Lung microvascular endothelial cell (primary cell): ENCODE data around the gene CLDND1. TPM values are rescaled to one million over a fixed set of nuclear protein-coding genes. Genes with fewer than 3 reads are reported as not detected.
"Not testable (repeated sequence)": the region's sequence is repeated elsewhere in the genome, so short reads cannot be mapped to it uniquely, and the experiment has no call there.

ENCODE experiments used
- DNase-seq, 2 donors: peaks; one replicate each; pipeline versions ENCODE4 v3.0.0 to v3.0.0-alpha.2; 2010; ENCODE audit warnings: low read depth in 2 of 2
- total RNA-seq: library from RNA; depleted of rRNA; stranded (reverse); fragments of >200 nt; gene quantifications from 2 replicates; pipeline ENCODE4 v1.2.1, GENCODE V29; 2014

CLDND1 gene
- total RNA-seq: 76.7 and 141 TPM in 2 replicates

DNA sequence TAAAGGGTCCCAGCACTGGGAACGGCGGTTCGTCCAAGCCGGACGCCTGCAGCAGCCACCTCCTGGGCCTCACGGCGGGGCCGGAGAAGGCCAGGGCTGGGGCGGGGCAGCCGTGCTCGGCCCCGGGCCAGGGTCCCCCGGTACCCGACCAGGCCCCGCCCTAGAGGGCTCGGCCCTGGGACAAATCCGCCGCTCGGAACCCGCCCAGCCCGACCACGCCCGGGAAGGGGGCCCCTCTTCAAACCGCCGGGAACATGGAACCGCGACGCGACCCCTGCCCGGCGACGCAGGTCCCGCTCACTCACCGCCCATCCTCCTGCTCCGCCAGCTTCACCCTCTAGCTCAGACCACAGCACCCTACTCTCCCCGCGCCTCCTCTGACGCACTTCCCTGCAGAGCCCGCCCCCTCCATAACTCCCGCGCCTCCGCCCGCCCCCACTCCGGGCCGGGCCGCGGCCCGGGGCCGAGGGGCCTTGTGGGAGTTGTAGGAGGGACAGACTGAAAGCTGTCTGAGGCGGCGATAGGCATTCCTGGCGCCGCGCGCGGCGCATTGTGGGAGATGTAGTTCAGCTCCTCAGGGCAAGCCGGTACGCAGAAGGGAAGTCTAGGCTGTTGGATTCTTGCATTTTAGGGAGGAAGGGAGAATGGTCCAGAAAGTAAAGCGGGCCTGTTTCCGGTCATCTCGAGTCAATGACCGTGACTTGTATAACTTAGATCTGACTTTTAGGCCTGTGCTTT, at the start of gene CLDND1:
CLDND1 (minus strand) TSS at position 359 of the 738 bp plus-strand sequence. CDS start 1,478 bp downstream, outside the sequence.
- peak; percentile 96 for DNase-seq

DNA sequence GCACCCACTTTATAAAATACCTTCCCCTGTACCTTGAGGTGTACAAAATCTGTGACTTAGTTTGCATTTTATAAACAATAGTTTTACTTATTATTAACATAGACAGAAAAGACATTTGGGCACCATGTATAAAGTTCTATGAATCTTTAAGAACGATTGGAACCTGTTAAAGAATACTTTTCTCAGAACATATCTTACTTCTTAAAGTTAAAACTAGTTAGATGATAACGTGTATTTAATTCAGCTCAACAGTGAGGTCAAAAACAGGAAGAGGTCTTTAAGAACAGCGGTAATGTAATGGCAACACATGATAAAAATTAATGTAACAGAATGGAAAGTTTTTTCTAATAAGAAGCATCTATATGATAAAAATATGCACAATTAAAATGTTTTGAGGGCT, 45.7 kb upstream of the CLDND1 start:
- no peak for DNase-seq

DNA sequence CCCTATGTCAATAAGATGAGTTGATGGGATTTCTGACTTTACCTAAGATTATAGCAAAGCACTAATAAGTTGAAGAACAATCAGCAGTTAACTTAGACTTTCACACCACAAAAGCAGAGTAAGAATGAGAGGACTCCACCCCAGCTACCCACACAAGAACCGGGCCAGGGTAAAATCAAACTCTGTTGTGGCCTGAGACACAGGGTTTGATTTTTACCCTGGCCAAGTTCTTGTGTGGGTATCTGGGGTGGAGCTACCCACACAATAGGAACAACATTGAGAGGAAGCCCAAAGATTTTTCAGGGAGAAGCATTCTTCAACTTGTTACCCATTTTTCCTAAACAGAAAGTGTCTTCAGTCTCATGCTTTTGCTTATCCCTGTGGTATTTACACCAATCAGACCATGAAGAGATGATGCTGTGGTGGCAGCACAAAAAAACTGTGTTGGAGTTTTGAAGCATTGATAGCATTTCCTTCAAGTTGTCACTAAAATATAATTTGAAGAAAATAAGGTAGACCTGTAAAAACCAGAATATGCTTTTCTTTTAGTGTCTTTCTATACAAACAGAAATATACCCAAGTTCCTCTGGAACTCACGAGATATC, 45.1 kb upstream of the CLDND1 start:
- DNase-seq: no peak

DNA sequence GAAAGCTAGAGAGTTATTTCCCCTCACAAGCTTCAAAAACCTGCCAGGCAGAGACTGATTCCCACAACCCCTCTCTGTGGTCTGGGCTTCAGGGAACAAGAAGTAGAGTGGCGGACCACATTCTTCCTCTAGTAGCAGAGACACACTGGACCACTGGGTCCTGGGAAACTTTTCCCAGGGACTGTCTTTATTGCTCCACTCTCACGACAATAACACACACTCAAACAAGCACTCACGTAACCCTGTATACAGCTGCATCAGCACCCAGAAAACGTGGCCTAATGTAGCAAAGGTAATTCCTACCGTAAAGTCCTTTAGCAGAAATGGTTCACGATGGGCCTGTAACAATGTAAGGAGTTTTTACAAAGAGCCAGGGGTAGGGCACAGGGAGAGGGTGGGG, 43.1 kb upstream of the CLDND1 start:
- DNase-seq: no peak

DNA sequence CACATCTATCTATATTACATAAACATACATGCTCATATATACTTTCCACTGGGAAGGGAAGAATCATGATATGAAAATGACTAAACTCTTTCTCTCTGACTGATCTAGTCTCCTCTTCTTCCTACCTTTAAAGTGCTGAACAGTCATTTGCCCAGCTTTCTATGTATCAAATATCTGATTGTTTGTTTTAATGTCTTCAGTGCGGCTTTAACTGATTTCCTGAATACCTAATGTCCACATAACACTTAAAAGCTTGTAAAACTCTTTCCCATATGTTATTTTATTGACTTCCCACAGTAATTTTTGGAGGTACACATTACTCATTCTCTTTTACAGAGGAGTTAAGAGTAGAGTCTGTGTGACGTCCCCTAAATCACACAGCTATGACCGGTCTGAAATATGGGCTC, 42.5 kb upstream of the CLDND1 start:
- no peak for DNase-seq

DNA sequence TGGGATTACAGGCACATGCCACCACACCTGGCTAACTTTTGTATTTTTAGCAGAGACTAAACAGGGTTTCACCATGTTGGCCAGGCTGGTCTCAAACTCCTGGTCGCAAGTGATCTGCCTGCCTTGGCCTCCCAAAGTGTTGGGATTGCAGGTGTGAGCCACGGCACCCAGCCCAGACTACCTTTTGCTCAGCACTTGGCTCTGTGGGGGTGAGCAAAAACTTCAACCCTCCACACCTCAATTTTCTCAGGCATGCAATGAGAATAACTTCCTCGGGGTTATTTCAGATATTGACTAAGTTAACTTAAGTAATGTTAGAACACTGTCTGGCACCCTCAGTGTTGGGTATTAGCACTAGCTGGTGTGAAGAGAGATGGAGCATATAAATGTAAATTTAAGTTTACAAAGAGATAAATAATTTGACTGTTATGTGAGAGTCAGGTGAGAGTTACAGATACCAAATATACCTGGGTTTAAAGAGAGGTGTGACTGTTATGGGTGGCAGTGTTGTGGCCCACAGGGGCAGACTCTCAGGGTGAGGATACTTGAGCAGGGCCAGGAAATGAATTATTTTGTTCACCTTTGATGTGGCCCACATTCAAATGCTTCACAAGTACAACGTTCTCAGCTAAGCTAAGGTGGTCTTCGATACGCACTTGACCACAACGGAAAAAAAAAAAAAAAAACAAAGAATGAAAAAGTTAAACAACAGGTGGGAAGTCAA, 41.7 kb upstream of the CLDND1 start:
- no peak for DNase-seq

DNA sequence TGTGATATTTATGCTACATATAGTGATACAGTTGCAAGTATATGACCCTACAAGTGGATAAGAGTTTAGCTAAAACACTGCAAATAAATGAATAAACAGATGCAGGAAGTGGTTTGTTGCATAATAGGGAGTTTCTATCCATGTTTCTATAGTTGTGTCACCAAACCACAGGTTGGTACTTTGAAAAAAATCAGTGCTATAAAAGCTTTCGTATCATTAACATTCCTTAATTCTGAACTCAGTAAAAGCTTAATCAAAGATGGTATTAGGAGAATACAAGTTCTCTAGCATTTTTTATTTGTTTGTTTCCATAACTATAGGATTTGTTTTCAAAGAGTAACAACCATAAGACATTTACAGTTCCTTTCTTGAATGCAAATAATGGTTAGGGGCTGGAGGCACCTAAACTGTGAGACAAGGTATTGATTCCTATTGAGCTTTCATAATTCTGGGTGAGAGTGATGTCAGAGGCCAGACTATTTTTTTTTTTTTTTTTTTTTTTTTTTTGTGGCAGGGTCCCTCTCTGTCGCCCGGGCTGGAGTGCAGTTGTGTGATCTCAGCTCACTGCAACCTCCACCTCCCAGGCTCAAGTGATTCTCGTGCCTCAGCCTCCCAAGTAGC, 41.1 kb upstream of the CLDND1 start:
- DNase-seq: peak in 1 of 2 donors; percentile 7

DNA sequence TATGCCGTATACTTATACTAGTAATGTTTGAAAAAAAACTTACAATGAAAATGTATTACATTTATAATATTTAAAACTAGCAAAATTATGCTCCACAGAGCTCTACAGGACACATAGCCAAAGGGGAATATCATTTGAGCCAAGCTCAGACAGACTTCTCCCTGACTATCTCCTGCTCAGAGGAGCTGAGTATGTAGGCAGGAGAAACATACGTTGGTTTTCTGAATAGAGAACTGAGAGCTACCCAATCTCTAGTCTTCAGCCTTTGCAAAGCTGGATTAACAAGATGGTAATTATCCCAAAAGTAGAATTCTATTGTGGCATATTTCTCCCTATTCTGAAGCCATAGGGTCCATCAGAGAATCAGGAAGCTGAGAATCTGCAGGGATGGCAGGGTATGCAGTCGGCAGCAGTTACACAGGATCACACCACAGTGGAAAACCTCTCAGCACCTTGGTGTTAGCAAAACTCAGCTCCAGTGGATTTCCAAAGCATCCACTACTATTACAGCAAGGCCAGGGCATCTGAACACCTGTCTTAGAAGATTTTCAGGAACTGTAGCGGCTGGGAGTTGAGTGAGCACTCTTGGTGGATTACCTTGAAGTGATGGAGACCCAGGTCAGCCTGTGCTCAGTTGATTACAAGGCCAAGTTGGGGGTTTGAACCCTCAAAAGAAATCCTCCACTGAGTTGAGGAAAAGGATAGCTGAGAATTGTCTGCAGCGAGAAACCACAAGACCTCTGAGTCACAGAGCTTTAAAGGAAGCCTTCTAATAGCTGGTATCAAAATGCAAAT, 39.2 kb upstream of the CLDND1 start:
- DNase-seq: peak in 1 of 2 donors; percentile 8

DNA sequence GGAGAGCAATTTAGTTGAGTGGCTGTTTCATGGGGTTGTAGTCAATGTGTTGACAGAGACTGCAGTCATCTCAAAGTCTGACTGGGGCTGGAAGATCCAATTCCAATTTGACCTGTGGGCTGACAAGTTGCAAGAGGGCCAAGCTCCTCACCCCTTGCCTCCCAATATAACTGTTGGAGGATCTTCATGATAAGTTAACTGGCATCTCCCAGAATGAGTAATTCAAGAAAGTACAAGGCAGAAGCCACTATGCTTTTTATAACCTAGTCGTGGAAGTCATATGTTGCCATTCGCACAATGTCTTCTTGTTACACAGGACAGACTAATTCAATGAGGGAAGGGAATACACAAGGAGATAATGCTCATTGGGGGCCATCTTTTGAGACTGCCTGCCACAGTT, 38.2 kb upstream of the CLDND1 start:
- no peak for DNase-seq

DNA sequence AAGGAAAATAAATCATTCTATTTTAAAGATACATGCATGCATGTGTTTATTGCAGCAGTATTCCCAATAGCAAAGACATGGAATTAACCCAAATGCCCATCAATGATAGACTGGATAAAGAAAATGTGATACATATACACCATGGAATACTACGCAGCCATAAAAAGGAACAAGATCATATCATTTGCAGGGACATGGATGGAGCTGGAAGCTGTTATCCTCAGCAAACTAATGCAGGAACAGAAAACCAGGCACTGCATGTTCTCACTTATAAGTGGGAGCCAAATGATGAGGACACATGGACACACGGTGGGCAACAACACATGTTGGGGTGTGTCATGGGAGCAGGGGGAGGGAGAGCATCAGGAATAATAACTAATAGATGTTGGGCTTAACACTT, 37.1 kb upstream of the CLDND1 start:
- not testable (repeated sequence) for DNase-seq

DNA sequence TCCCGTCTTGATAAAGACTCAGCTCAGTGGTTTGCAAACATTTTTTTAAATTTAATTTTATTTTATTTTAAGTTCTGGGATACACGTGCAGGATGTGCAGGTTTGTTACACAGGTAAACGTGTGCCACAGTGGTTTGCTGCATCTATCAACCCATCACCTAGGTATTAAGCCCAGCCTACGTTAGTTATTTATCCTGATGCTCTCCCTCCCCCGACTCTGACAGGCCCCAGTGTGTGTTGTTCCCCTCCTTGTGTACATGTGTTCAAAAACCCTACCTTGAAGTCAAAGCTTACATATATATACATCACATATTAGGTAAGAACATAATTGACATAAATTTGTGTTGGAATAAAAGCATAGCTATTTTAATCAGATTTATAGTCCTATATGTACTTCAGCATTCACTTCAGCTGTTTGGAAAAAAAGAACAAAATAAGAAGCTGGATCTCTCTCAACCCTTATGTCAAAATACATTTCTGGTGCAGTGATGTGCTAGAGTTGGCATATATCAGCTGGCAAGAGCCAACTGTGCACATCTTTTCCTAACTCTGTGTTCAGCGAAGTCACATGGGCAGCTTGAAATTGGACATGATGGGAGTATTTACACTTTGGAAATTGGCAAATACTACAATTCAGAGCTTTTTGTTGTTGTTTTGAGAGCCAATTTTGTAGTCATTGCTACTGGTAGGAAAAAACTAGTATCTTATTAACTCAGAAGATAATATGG, 35.6 kb upstream of the CLDND1 start:
- DNase-seq: no peak

DNA sequence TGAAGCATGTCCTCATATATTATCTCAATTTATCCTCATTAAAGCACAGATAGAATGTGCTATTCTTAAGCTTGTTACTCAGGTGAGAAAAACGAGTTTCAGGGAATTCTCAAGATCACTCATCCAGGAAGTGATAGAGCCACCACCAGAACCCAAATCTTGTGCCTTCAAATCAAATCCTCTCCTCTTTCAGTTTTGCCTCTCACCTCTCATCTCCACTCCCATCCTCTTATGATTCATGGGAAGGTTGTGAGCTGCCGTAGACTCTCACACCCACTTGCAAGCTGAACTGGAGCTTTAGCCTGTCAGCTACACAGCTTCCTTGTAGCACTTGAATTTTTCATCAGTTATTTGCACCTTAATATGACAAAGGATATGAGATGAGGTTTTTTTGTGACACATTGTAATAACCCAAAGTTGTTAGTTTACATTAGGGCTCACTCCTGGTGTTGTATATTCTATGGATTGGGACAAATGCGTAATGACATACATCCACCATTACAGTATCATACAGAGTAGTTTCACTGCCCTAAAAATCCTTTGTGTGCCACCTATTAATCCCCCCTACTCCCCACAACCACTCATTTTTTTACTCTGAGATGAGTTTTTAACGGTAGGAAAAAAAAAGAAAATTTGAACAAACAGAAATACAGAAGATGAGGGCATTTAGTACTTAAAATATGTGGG, 34.8 kb upstream of the CLDND1 start:
- DNase-seq: no peak

DNA sequence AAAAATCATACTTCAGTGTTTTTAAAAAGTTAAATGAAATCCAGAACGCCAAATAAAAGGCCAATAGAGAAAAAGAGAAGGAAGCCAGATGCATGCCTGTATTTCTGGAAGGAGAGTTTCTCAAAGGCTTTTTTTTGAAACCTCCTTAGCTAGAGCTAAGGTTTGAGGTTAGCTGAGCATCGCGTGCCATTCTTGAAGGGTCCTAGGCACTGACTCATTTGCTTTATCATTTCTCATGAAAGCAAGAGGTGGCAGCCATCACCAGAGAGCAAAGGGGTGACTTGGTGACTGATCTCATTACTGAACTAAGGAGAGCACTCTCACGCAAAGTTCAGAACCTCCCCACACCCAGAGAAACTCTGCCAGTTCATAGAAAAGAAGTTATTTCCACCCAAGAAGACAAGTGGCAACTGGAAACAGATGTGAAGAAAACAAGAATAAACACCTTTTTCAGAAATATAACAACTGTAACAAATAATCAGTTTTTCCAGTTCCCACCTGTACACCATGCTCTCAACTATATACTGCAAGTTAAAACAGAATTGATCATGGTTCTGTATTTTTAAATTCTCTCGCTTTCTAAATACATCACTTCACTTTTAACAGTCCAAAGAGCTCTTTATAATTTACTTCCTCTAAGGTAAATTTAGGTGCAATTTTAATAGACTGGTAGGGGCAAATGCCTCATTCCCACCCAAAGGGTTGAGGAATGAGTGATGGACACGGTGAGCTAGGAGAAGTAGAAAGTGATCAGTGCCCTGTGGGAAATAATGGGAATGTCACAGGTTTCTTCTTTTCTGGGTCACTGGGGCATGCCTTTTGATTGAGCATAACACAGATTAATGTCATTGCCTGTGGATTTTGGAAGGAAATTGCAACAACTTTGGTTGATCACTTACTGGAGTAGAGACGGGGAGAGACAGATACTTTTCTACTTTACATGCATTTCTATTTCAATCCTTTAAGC, 33.7 kb upstream of the CLDND1 start:
- no peak for DNase-seq

DNA sequence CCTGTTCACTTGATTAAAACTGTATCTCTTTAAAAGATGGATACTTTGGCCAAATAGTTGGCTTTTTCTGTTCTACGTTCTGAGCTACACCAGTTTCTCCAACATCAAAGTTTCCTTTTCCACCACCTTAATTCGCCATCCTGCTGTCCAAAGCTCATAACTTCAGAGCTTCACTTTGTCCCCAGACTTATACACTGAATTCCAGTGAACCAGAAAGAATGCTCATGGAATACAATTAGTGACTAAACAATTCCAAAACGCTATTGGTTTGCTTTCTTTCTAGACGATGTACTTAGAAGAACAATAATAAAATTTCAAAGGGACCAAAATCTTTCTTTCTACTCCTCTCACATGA, 32.3 kb upstream of the CLDND1 start:
- no peak for DNase-seq

DNA sequence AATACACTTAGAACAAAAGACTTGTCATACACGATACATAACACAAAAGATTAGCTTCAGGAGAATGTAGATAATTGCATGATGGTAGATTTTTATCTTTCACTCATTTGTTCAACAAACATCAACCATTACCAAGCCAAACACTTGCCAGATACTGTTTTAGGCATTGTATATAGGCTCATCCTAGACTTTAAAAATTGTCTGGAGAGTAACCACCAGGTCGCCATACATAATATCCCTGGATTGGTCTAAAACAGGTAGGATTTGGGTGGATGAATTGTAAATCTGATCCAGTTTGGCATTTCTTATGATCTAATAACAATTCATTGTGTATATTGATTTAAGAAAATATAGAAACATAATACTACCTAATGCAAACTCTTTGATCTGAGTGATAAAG, 31.9 kb upstream of the CLDND1 start:
- DNase-seq: no peak

DNA sequence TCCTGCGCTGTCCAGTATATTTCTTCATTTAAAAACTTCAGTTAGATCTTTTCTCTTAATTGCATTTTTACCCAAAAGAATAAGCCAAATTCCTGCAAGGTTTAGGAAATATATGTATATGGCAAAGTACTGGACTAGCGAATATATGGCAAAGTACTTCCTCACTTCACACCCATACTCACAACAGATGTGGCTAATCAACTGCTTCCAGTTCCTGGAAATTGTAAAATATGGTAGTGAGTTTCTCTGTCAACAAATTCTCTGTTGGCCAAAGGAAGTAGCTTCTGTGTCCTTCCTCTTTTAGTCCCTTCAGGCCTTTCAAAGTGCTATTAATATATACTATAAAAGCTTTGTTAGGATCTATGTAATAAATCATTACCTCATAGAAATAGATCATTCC, 31.1 kb upstream of the CLDND1 start:
- no peak for DNase-seq

DNA sequence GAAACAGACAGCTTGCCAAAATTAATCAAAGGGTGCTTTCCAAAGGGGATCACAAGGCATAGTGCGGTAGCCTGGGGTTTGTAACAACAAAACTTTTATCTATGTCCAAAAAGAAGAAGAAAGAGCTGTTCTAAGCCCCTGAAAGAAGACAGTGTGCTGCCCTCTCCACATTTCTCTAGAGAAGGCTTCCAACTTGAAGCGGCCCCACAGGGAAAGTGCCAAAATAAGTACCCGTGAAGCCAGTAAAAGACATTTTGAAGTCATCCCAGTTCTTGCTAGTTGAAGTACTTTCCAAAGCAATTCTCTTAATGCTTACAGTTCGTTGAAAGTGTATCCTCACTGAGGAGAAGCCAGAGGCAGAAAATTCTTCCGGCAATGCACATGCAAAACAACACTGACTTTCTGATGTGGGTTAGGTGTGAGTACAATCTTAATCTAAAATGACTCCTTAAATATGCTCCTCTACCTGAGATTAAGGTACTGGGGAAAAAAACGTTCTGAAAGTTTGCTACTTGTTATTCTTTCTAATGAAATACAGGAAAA, 30.4 kb upstream of the CLDND1 start:
- no peak for DNase-seq

DNA sequence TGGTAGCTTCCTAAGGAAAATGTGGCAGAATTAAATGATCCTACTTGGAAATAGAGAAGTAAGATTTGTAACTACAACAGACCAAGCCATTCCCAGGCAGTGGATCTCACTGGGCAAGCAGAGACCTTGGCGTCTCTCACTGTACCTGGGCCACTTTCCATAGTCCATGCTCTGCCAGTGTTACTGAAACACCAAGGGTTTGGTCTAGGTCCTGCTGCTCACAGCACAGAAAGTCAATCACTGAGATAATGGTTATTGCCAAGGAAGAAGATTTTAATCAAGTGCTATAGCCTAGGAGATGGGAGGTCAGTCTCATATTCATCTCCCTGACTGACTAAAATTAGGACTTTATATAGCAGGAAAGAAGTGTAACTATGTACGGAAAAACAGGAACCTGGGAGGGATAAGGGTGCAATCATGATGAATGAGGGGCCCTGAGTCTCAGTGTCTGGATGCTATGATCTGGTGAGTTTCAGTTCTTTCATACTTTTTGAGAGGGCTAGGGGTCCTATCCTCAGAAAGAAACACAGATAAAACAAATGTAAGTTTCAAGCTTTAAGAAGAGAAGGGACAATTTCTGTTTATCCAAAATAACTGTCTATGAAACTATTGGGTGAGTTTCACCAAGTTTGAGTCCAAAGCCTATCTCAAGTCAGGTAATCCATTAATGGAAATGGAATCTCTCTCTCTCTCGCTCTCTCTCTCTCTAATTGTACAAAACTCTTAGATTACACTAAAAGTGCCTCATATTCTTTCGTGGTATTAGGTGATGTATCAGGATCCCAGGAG, 29.7 kb upstream of the CLDND1 start:
- DNase-seq: no peak
